HCT116 (cell line): ENCODE measurements around the gene DISP2. TPM values are rescaled to one million over a fixed set of nuclear protein-coding genes. Genes with fewer than 3 reads are reported as not detected.

Source experiments
- ATAC-seq: fragments of 200-7000 bp; cut with Tn5 transposase; 2 replicates; pipeline ENCODE4 v1.9.1; 2020; ENCODE audit warnings: mild to moderate bottlenecking, moderate library complexity
- BruUV-seq: library from RNA; stranded (reverse); fragments of 400-500 nt; replicated peaks from 2 replicates; lab custom pipeline; 2021; lab: Mats Ljungman, UMichigan
- CTCF ChIA-PET: fragments of 300-600 bp; sonication (Branson Sonifier 250); formaldehyde crosslinking; loops from one replicate; lab custom pipeline; 2021; ENCODE audit warnings: antibody characterized with exemption; lab: Charles Lee
- POLR2A ChIA-PET: fragments of 300-600, 350-600 bp; sonication (Branson Sonifier 250); formaldehyde crosslinking; loops from one replicate; lab custom pipeline; 2021; ENCODE audit warnings: antibody characterized with exemption; lab: Charles Lee
- RAD21 ChIA-PET, 2 experiments: fragments of 300-600 bp; sonication (Branson Sonifier 250); formaldehyde crosslinking; loops; one replicate each; lab custom pipeline; 2023; ENCODE audit warnings: low total read pairs in 2 of 2; ENCODE audit not compliant: uncharacterized antibody in 2 of 2, unreplicated experiment in 2 of 2, low non-redundant PET in 1 of 2; lab: Charles Lee
- DNase-seq: peaks from one replicate; pipeline ENCODE4 v3.0.0-alpha.2; 2010; ENCODE audit warnings: low read depth, low spot score
- H2AFZ ChIP-seq: fragments of 200-600 bp; shearing (Covaris generic), sonication (generic); 2 replicates; pipeline ENCODE4 v1.6.1; 2017; ENCODE audit warnings: low read depth, mixed run types, mixed read lengths, antibody characterized with exemption, low read length; ENCODE audit not compliant: poor library complexity, severe bottlenecking
- H3K27ac ChIP-seq: 2 replicates; pipeline ENCODE4 v1.5.1; 2012; ENCODE audit warnings: low read depth, low read length
- H3K27me3 ChIP-seq: fragments of 200-600 bp; sonication (generic); 2 replicates; pipeline ENCODE4 v1.6.1; 2016; ENCODE audit warnings: mixed run types, low read length, mixed read lengths; ENCODE audit not compliant: insufficient read depth
- H3K36me3 ChIP-seq, 2 experiments: fragments of 200-500 bp in 1 of 2; fragments of 200-600 bp in 1 of 2; sonication (Bioruptor generic) in 1 of 2; sonication (generic) in 1 of 2; 2 replicates each; pipeline versions ENCODE4 v1.5.1 to v1.6.1; 2014 to 2016; ENCODE audit warnings: low read length in 2 of 2, inconsistent platforms in 1 of 2, mixed read lengths in 1 of 2, mixed run types in 1 of 2; ENCODE audit not compliant: insufficient read depth in 2 of 2, control insufficient read depth in 1 of 2
- H3K4me1 ChIP-seq, 2 experiments: fragments of 200-600 bp in 1 of 2; sonication (generic) in 1 of 2; 2 replicates each; pipeline versions ENCODE4 v1.5.1 to v1.6.1; 2012 to 2017; ENCODE audit warnings: low read length in 2 of 2, inconsistent platforms in 1 of 2, mild to moderate bottlenecking in 1 of 2, mixed read lengths in 1 of 2, mixed run types in 1 of 2, moderate library complexity in 1 of 2; ENCODE audit not compliant: insufficient read depth in 2 of 2, control insufficient read depth in 1 of 2
- H3K4me2 ChIP-seq: fragments of 200-600 bp; sonication (generic); 2 replicates; pipeline ENCODE4 v1.6.1; 2017; ENCODE audit warnings: mixed run types, low read length, mixed read lengths
- H3K4me3 ChIP-seq, 2 experiments: fragments of 200-600 bp in 1 of 2; sonication (generic) in 1 of 2; replicated peaks in 1 of 2; 2 replicates each; pipeline ENCODE4 v1.5.1; 2011 to 2016; ENCODE audit warnings: low read length in 2 of 2, control low read depth in 1 of 2, low read depth in 1 of 2, mild to moderate bottlenecking in 1 of 2, mixed read lengths in 1 of 2, mixed run types in 1 of 2
- H3K79me2 ChIP-seq: fragments of 200-600 bp; sonication (generic); 2 replicates; pipeline ENCODE4 v1.6.1; 2017; ENCODE audit warnings: mild to moderate bottlenecking, mixed run types, low read length, moderate library complexity, mixed read lengths; ENCODE audit not compliant: insufficient read depth
- H3K9ac ChIP-seq: fragments of 200-600 bp; sonication (generic); 2 replicates; pipeline ENCODE4 v1.6.1; 2016; ENCODE audit warnings: low read length, mixed read lengths
- H3K9me2 ChIP-seq: fragments of 200-600 bp; sonication (generic), shearing (Covaris generic); 2 replicates; pipeline ENCODE4 v1.6.1; 2017; ENCODE audit warnings: mixed run types, mild to moderate bottlenecking, moderate library complexity; ENCODE audit not compliant: insufficient read depth
- H3K9me3 ChIP-seq, 2 experiments: fragments of 200-500 bp in 1 of 2; fragments of 200-600 bp in 1 of 2; sonication (Bioruptor generic) in 1 of 2; sonication (generic) in 1 of 2; 2 replicates each; pipeline ENCODE4 v1.6.1; 2014 to 2017; ENCODE audit warnings: low read length in 2 of 2, mixed read lengths in 2 of 2, inconsistent platforms in 1 of 2, low read depth in 1 of 2, mild to moderate bottlenecking in 1 of 2, mixed run types in 1 of 2, moderate library complexity in 1 of 2; ENCODE audit not compliant: control insufficient read depth in 1 of 2, insufficient read depth in 1 of 2
- H4K20me1 ChIP-seq: fragments of 200-600 bp; sonication (generic), shearing (Covaris generic); 2 replicates; pipeline ENCODE4 v1.6.1; 2017; ENCODE audit warnings: mixed run types, mild to moderate bottlenecking, moderate library complexity; ENCODE audit not compliant: insufficient read depth
- ATF3 ChIP-seq: IDR thresholded peaks from 2 replicates; pipeline ENCODE4 v1.6.1; 2012
- CEBPB ChIP-seq: IDR thresholded peaks from 2 replicates; pipeline ENCODE4 v1.6.1; 2012; ENCODE audit warnings: low read depth
- EGR1 ChIP-seq: IDR thresholded peaks from 2 replicates; pipeline ENCODE4 v1.6.1; 2012; ENCODE audit warnings: low read depth
- ELF1 ChIP-seq: IDR thresholded peaks from 2 replicates; pipeline ENCODE4 v1.6.1; 2012; ENCODE audit warnings: low read depth, borderline replicate concordance
- EZH2 ChIP-seq: fragments of 200-600 bp; sonication (generic); IDR thresholded peaks from 2 replicates; pipeline ENCODE4 v1.6.1; 2017; ENCODE audit warnings: antibody characterized with exemption, mixed run types
- EZH2phosphoT487 ChIP-seq: fragments of 200-600 bp; IDR thresholded peaks from 2 replicates; pipeline ENCODE4 v1.6.1; 2018; ENCODE audit warnings: antibody characterized with exemption, borderline replicate concordance
- FOSL1 ChIP-seq: IDR thresholded peaks from 2 replicates; pipeline ENCODE4 v1.6.1; 2012; ENCODE audit warnings: low read depth
- JUND ChIP-seq: IDR thresholded peaks from 2 replicates; pipeline ENCODE4 v1.6.1; 2012
- POLR2A ChIP-seq: IDR thresholded peaks from 2 replicates; pipeline ENCODE4 v1.7.0; 2011; ENCODE audit warnings: borderline replicate concordance; ENCODE audit not compliant: insufficient read depth, insufficient read length; ENCODE audit errors: extremely low read depth
- RAD21 ChIP-seq: IDR thresholded peaks from 2 replicates; pipeline ENCODE4 v1.6.1; 2012; ENCODE audit warnings: low read depth, mild to moderate bottlenecking
- REST ChIP-seq: IDR thresholded peaks from 2 replicates; pipeline ENCODE4 v1.6.1; 2012; ENCODE audit warnings: low read depth
- SIN3A ChIP-seq: IDR thresholded peaks from 2 replicates; pipeline ENCODE4 v1.6.1; 2012; ENCODE audit warnings: low read depth
- SP1 ChIP-seq: IDR thresholded peaks from 2 replicates; pipeline ENCODE4 v1.6.1; 2012; ENCODE audit warnings: low read depth
- SRF ChIP-seq: IDR thresholded peaks from 2 replicates; pipeline ENCODE4 v1.6.1; 2012; ENCODE audit warnings: low read depth
- ZNF274 ChIP-seq: fragments of 200-500 bp; sonication (Bioruptor generic); IDR thresholded peaks from 2 replicates; pipeline ENCODE4 v1.6.1; 2014; ENCODE audit warnings: mild to moderate bottlenecking, low read depth, low read length, inconsistent platforms
- intact Hi-C: fragments of 100-400 bp; cut with micrococcal nuclease; formaldehyde crosslinking; loops from 2 replicates; pipeline ENCODE4 v1.10.0; 2022
- total RNA-seq: library from RNA; stranded (reverse); gene quantifications from one replicate; pipeline ENCODE4 v1.2.1, GENCODE V29; 2021; ENCODE audit not compliant: unreplicated experiment
- TF ChIP-seq, protein P1 (sequence below): IDR thresholded peaks from 2 replicates; pipeline ENCODE4 v1.6.1; 2012

Gene DISP2
- total RNA-seq, 1 experiment from 2014 or later = 3.3 TPM

DNA sequence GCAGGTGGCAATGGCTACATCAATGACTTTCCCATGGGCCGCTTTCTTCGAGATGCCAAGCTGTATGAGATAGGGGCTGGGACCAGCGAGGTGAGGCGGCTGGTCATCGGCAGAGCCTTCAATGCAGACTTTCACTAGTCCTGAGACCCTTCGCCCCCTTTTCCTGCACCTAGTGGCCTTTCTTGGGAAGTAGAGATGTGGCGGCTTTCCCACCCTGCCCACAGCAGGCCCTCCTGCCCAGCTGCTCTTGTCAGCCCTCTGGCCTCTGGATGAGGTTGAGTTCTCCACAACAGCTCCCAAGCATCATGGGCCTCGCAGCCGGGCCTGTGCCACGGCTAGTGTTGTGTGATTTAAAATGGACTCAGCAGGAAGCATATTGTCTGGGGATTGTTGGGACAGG is 60.1 kb downstream of the DISP2 start:
- Histone ChIP-seq H3K27ac (no peak overlapping the region), H3K27me3 (no peaks in the 10 kb centered on the region), H3K4me2 (no peak overlapping the region), H3K9ac (no peak overlapping the region), H3K36me3 (peaks cover 21 to 32% of the 10 kb centered on the region in 2 experiments; a peak in 3 of 4 replicates), H3K4me1 (peaks cover 16 to 22% of the 10 kb centered on the region in 2 experiments), H3K4me3 (no peak overlapping the region), H2AFZ (no peak overlapping the region), H4K20me1 (no peaks in the 10 kb centered on the region), H3K79me2 (no peaks in the 10 kb centered on the region), H3K9me2 (no peaks in the 10 kb centered on the region), H3K9me3 (no peaks in the 10 kb centered on the region)
- BruUV-seq = no TSS peak
- intact Hi-C loops = no loop called here
- POLR2A ChIA-PET = no interaction called here
- no peak for TF ChIP-seq EZH2
- TF ChIP-seq, protein P1, sequence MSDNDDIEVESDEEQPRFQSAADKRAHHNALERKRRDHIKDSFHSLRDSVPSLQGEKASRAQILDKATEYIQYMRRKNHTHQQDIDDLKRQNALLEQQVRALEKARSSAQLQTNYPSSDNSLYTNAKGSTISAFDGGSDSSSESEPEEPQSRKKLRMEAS = no peak
- no peak for TF ChIP-seq SIN3A
- TF ChIP-seq ELF1 = no peak
- TF ChIP-seq SRF = no peak
- TF ChIP-seq ZNF274 = no peak
- TF ChIP-seq ATF3 = no peak
- RAD21 ChIA-PET = no interaction called here
- CTCF ChIA-PET = no interaction called here
- ATAC-seq (no peak), DNase-seq (no peak)

DNA sequence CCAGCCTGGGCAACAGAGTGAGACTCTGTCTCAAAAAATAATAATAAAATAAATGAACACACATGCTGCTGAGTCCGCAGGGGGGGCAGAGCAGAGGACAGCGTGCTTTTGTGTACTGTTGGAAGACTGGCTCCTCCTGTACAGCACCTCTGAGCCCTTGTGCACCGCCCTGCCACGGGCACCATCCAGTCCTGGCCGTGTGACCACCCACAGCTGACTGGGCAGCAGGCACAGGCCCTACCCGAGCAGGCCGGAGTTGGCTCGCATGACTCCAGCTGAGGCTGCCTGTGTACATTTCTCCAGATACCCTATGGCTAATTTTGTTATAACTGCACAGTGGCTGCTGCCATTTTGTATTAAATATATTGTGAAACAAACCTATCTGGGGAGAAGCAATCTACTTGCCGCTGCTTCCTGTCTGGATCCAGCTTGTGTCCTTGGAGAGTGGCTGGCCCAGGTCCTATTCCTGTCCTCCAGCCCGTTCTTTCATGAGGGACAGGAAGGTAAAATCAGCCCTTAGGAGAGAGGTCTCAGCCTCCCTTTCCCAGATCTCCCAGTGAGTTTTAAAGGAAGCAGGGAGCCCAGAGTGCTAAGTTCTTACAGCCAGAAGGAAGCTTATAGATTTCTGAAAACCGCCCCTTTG is 62.2 kb downstream of the DISP2 start:
- H3K36me3 ChIP-seq = peaks cover 8 to 20% of the 10 kb centered on the region in 2 experiments; a peak in 2 of 4 replicates
- intact Hi-C loops = loop anchor here (5.0 kb wide), 1 partner anchor 203 kb away; no protein-coding TSS in a partner anchor
- peaks cover 16 to 22% of the 10 kb centered on the region in 2 experiments for H3K4me1 ChIP-seq
- no peaks in the 10 kb centered on the region for H3K9me2 ChIP-seq
- H3K79me2 ChIP-seq = no peaks in the 10 kb centered on the region
- no peak for ATAC-seq
- no peak overlapping the region for H2AFZ ChIP-seq
- H3K4me3 ChIP-seq = no peak overlapping the region
- TF ChIP-seq EZH2 (no peak), FOSL1 (no peak), CEBPB (no peak), EGR1 (no peak), SP1 (no peak), POLR2A (no peak), REST (no peak), EZH2phosphoT487 (no peak), ZNF274 (no peak), RAD21 (no peak), JUND (no peak)
- TF ChIP-seq, all 23 proteins: peak for 0
- POLR2A ChIA-PET = interaction anchor here (1.2 to 1.4 kb wide), 3 partner anchors 13 to 21 kb away, joined by 3 to 6 read pairs (median 3); partner anchors contain the start of genes BAHD1 and IVD
- CTCF ChIA-PET = interaction anchor here (1.2 to 4.3 kb wide), 4 partner anchors 15 to 141 kb away, joined by 3 to 37 read pairs (median 22); partner anchors contain the start of genes CCDC9B and IVD
- Histone ChIP-seq H3K27ac (peak overlapping the region; percentile 55), H3K27me3 (no peaks in the 10 kb centered on the region), H3K9ac (no peak overlapping the region), H3K4me2 (peak overlapping the region; percentile 59; the same call in 1 of the 2 replicates), H3K9me3 (no peaks in the 10 kb centered on the region), H4K20me1 (no peaks in the 10 kb centered on the region)
- BruUV-seq = no TSS peak
- no peak for DNase-seq
- RAD21 ChIA-PET = no interaction called here
